NCI-H524 treated with DMSO at 0.1 percent for 48 hours (cell line): ENCODE data around the gene LRRC46.

ENCODE experiments used
- DNase-seq: peaks from one replicate; lab custom pipeline; 2025; lab: John Stamatoyannopoulos, UW

LRRC46 gene

GRCh38 chr17:47831003-47831933 lies at the start of gene LRRC46, which contains the start of gene MRPL10:
Gene LRRC46 (plus strand): TSS chr17:47831670. CDS start chr17:47831990, 320 bp downstream.
Gene MRPL10 (minus strand): TSS chr17:47831541. CDS start chr17:47831511, 30 bp downstream.
- DNase-seq = peak; percentile 82

GRCh38 chr17:47785538-47786123 lies 45.8 kb upstream of the LRRC46 start:
- no peak for DNase-seq

- peak; percentile 45 for DNase-seq
Measured at GRCh38 chr17:47789611-47790561, 41.6 kb upstream of the LRRC46 start.

- no peak for DNase-seq
Measured at GRCh38 chr17:47791025-47791424, 40.4 kb upstream of the LRRC46 start.

GRCh38 chr17:47792457-47792856 lies 39.0 kb upstream of the LRRC46 start:
- no peak for DNase-seq

- no peak for DNase-seq
Measured at GRCh38 chr17:47792979-47793378, 38.5 kb upstream of the LRRC46 start.

GRCh38 chr17:47797797-47798196 lies 33.7 kb upstream of the LRRC46 start:
- no peak for DNase-seq

GRCh38 chr17:47800686-47801085 lies 30.8 kb upstream of the LRRC46 start:
- DNase-seq = no peak

GRCh38 chr17:47801176-47801765 lies 30.2 kb upstream of the LRRC46 start:
- DNase-seq = no peak

- no peak for DNase-seq
Measured at GRCh38 chr17:47801906-47802305, 29.6 kb upstream of the LRRC46 start.

GRCh38 chr17:47802341-47803022 lies 29.0 kb upstream of the LRRC46 start:
- DNase-seq = peak; percentile 61

GRCh38 chr17:47803201-47803600 lies 28.3 kb upstream of the LRRC46 start:
- no peak for DNase-seq

GRCh38 chr17:47803751-47804150 lies 27.7 kb upstream of the LRRC46 start:
- no peak for DNase-seq

GRCh38 chr17:47804461-47804860 lies 27.0 kb upstream of the LRRC46 start:
- no peak for DNase-seq

- DNase-seq = no peak
Measured at GRCh38 chr17:47806026-47806912, 25.2 kb upstream of the LRRC46 start.

- no peak for DNase-seq
Measured at GRCh38 chr17:47806913-47807255, 24.6 kb upstream of the LRRC46 start.

GRCh38 chr17:47807421-47807820 lies 24.0 kb upstream of the LRRC46 start:
- no peak for DNase-seq

- DNase-seq = no peak
Measured at GRCh38 chr17:47808036-47808829, 23.2 kb upstream of the LRRC46 start.

GRCh38 chr17:47808830-47809480 lies 22.5 kb upstream of the LRRC46 start:
- DNase-seq = no peak
